ENCODE measurements around the gene TRIM68. TPM values are rescaled to one million over a fixed set of nuclear protein-coding genes. Genes with fewer than 3 reads are reported as not detected.

The TRIM68 gene, protein sequence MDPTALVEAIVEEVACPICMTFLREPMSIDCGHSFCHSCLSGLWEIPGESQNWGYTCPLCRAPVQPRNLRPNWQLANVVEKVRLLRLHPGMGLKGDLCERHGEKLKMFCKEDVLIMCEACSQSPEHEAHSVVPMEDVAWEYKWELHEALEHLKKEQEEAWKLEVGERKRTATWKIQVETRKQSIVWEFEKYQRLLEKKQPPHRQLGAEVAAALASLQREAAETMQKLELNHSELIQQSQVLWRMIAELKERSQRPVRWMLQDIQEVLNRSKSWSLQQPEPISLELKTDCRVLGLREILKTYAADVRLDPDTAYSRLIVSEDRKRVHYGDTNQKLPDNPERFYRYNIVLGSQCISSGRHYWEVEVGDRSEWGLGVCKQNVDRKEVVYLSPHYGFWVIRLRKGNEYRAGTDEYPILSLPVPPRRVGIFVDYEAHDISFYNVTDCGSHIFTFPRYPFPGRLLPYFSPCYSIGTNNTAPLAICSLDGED
- 1 to 10 TPM; 4.1 to 5.4 TPM for total RNA-seq
- 11.8 TPM for polyA plus RNA-seq (2013, experiment 1 of 2)
- polyA plus RNA-seq (2013, experiment 2 of 2): 10.6 TPM
- total RNA-seq: 5.5 to 36.3 (median 18.1) reads per million in 172 experiments

- no peaks in the 10 kb centered on the region for H3K27me3 Mint-ChIP-seq
- ChIA-PET POLR2A (interaction anchor here (0.6 to 1.5 kb wide), 4 partner anchors 29 to 1976 kb away, joined by 3 to 4 read pairs (median 3); partner anchors contain the start of genes OR51D1 and TRIM21), CTCF (interaction anchor here (1.3 kb wide), 1 partner anchor 29 kb away, joined by 5 read pairs; the partner anchor contains the start of gene OR51D1)
- H3K4me1 Mint-ChIP-seq (ENCODE audit: low read depth): peaks cover 53% of the 10 kb centered on the region
- H3K9me3 ChIP-seq (ENCODE audit: control insufficient read depth in 1 of 2, insufficient read depth in 1 of 2, low read length in 2 of 2): no peaks in the 10 kb centered on the region
- peak within 1 kb of the TSS; percentile 87 for H3K4me3 Mint-ChIP-seq
- ATAC-seq (ENCODE audit: poor library complexity): peak; percentile 99
- H3K4me3 ChIP-seq (ENCODE audit: low read length): peak within 1 kb of the TSS; percentile 81
- peak; percentile 88 to 96 (median 92) for DNase-seq
- peaks cover 3% of the 10 kb centered on the region for H3K9me3 Mint-ChIP-seq
- H3K36me3 ChIP-seq (ENCODE audit: insufficient read depth, low read length): peaks cover 23% of the 10 kb centered on the region
- peak within 1 kb of the TSS; percentile 74 to 79 for H3K27ac ChIP-seq (ENCODE audit: low read depth in 1 of 2, low read length in 2 of 2)
- H3K27me3 ChIP-seq (ENCODE audit: control insufficient read depth in 1 of 2, insufficient read depth in 2 of 2, low read length in 2 of 2): no peaks in the 10 kb centered on the region
- H3K36me3 Mint-ChIP-seq (ENCODE audit: low read depth): peaks cover 28% of the 10 kb centered on the region
- intact Hi-C loops (cut with DNase I, micrococcal nuclease): loop anchor here in 1 of 2 experiments (5.0 to 10.0 kb wide), 3 partner anchors 216 to 1629 kb away; partner anchors contain the start of genes CNGA4 and TRIM21
- peaks cover 23% of the 10 kb centered on the region for H3K4me1 ChIP-seq (ENCODE audit: insufficient read depth, low read length)
- peak within 1 kb of the TSS; percentile 86 for H3K27ac Mint-ChIP-seq
- TF ChIP-seq, protein P1, sequence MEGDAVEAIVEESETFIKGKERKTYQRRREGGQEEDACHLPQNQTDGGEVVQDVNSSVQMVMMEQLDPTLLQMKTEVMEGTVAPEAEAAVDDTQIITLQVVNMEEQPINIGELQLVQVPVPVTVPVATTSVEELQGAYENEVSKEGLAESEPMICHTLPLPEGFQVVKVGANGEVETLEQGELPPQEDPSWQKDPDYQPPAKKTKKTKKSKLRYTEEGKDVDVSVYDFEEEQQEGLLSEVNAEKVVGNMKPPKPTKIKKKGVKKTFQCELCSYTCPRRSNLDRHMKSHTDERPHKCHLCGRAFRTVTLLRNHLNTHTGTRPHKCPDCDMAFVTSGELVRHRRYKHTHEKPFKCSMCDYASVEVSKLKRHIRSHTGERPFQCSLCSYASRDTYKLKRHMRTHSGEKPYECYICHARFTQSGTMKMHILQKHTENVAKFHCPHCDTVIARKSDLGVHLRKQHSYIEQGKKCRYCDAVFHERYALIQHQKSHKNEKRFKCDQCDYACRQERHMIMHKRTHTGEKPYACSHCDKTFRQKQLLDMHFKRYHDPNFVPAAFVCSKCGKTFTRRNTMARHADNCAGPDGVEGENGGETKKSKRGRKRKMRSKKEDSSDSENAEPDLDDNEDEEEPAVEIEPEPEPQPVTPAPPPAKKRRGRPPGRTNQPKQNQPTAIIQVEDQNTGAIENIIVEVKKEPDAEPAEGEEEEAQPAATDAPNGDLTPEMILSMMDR (IDR thresholded peaks at IDR 0.05): no peak
Measured at GRCh38 chr11:4607781-4608666, at the start of gene TRIM68. Gene TRIM68, minus strand, starts transcription at chr11:4608231. Its CDS starts 2,727 bp downstream, at chr11:4605504.

GRCh38 chr11:4654635-4655369, 46.8 kb upstream of the TRIM68 start:
- no peaks in the 10 kb centered on the region for H3K9me3 ChIP-seq (ENCODE audit: control insufficient read depth in 1 of 2, insufficient read depth in 1 of 2, low read length in 2 of 2)
- intact Hi-C loops (cut with DNase I, micrococcal nuclease): no loop called here
- peaks cover 20% of the 10 kb centered on the region for H3K27me3 Mint-ChIP-seq
- no peaks in the 10 kb centered on the region for H3K4me1 Mint-ChIP-seq (ENCODE audit: low read depth)
- TF ChIP-seq, protein P1 (IDR thresholded peaks at IDR 0.05): no peak
- H3K36me3 ChIP-seq (ENCODE audit: insufficient read depth, low read length): no peaks in the 10 kb centered on the region
- no peak overlapping the region for H3K27ac Mint-ChIP-seq
- no peak for DNase-seq
- no peak for ATAC-seq (ENCODE audit: poor library complexity)
- no peaks in the 10 kb centered on the region for H3K4me1 ChIP-seq (ENCODE audit: insufficient read depth, low read length)
- H3K9me3 Mint-ChIP-seq: no peaks in the 10 kb centered on the region
- CTCF ChIA-PET: no interaction called here
- no peaks in the 10 kb centered on the region for H3K27me3 ChIP-seq (ENCODE audit: control insufficient read depth in 1 of 2, insufficient read depth in 2 of 2, low read length in 2 of 2)
- H3K36me3 Mint-ChIP-seq (ENCODE audit: low read depth): no peaks in the 10 kb centered on the region
- POLR2A ChIA-PET: no interaction called here
- H3K4me3 ChIP-seq (ENCODE audit: low read length): no peak overlapping the region
- H3K4me3 Mint-ChIP-seq: no peak overlapping the region
- H3K27ac ChIP-seq (ENCODE audit: low read depth in 1 of 2, low read length in 2 of 2): no peak overlapping the region
